Activated B cell treated with CpG ODN at 0.5 μM for 24 hours (primary cell): ENCODE results near the gene TRIM3. TPM values are rescaled to one million over a fixed set of nuclear protein-coding genes. Genes with fewer than 3 reads are reported as not detected.
"Not testable (repeated sequence)": the region's sequence is repeated elsewhere in the genome, so short reads cannot be mapped to it uniquely, and the experiment has no call there.

Experiments
- ATAC-seq: fragments of 200-7000 bp; cut with Tn5 transposase; one replicate; pipeline ENCODE4 v1.10.0; 2021; ENCODE audit warnings: low read depth, mild to moderate bottlenecking, moderate library complexity
- CTCF ChIA-PET: fragments of 350-600 bp; sonication (Branson Sonifier 250); formaldehyde crosslinking; loops from one replicate; lab custom pipeline; 2021; ENCODE audit warnings: antibody characterized with exemption; lab: Charles Lee
- POLR2A ChIA-PET: fragments of 350-600 bp; sonication (Branson Sonifier 250); formaldehyde crosslinking; loops from one replicate; lab custom pipeline; 2021; ENCODE audit warnings: antibody characterized with exemption; lab: Charles Lee
- DNase-seq: peaks from one replicate; pipeline ENCODE4 v3.0.0; 2022
- H3K27ac Mint-ChIP-seq: one replicate; pipeline ENCODE4 v1.8.0; 2020; ENCODE audit warnings: mixed read lengths
- H3K27me3 Mint-ChIP-seq: one replicate; pipeline ENCODE4 v1.8.0; 2021; ENCODE audit warnings: mixed read lengths
- H3K36me3 Mint-ChIP-seq: one replicate; pipeline ENCODE4 v1.8.0; 2021; ENCODE audit warnings: low read depth, mixed read lengths
- H3K4me1 Mint-ChIP-seq: one replicate; pipeline ENCODE4 v1.8.0; 2021; ENCODE audit warnings: mixed read lengths
- H3K4me3 Mint-ChIP-seq: one replicate; pipeline ENCODE4 v1.8.0; 2020; ENCODE audit warnings: mild to moderate bottlenecking, mixed read lengths
- H3K9me3 Mint-ChIP-seq: one replicate; pipeline ENCODE4 v1.8.0; 2020; ENCODE audit warnings: mixed read lengths
- CTCF ChIP-seq: fragments of 200-600 bp; IDR thresholded peaks from one replicate; pipeline ENCODE4 v1.8.0; 2022; ENCODE audit warnings: antibody characterized with exemption, mild to moderate bottlenecking
- intact Hi-C: fragments of 100-400 bp; cut with micrococcal nuclease; formaldehyde crosslinking; loops from one replicate; pipeline ENCODE4 v1.15.1; 2024
- total RNA-seq: library from RNA; stranded (reverse); gene quantifications from 2 replicates; pipeline ENCODE4 v1.2.3, GENCODE V29; 2022

The TRIM3 gene
- 8.3 and 9.0 TPM in 2 replicates for total RNA-seq

- CTCF ChIA-PET, result interaction anchor here (1.2 kb wide), 2 partner anchors 30 to 94 kb away, joined by 3 to 5 read pairs; no protein-coding TSS in a partner anchor
- DNase-seq, result peak; percentile 75
- Mint-ChIP-seq H3K9me3 (no peaks in the 10 kb centered on the region), H3K4me1 (peaks cover 17% of the 10 kb centered on the region), H3K27ac (peak within 1 kb of the TSS; percentile 82), H3K27me3 (no peaks in the 10 kb centered on the region), H3K36me3 (peaks cover 18% of the 10 kb centered on the region), H3K4me3 (peak within 1 kb of the TSS; percentile 86)
- intact Hi-C loops, result loop anchor here (1.0 to 10.0 kb wide), 4 partner anchors 83 to 1039 kb away; partner anchors contain the start of genes FHIP1B, PPFIBP2, SMPD1 and TRIM34
- POLR2A ChIA-PET, result interaction anchor here (0.7 to 2.1 kb wide), 5 partner anchors 8 to 138 kb away, joined by 3 to 10 read pairs (median 4); partner anchors contain the start of genes APBB1, ARFIP2, SMPD1 and TAF10
- ATAC-seq, result peak; percentile 91
- TF ChIP-seq CTCF, result no peak
Measured at GRCh38 chr11:6473451-6474412, at the start of gene TRIM3. TSS of gene TRIM3 (minus strand) at chr11:6473941. CDS start at chr11:6465695, 8,246 bp downstream.

GRCh38 chr11:6523253-6523652 is 49.5 kb upstream of the TRIM3 start:
- DNase-seq (no peak), ATAC-seq (no peak)
- H3K4me3 Mint-ChIP-seq, result no peak overlapping the region
- POLR2A ChIA-PET, result no interaction called here
- H3K27ac Mint-ChIP-seq, result no peak overlapping the region
- H3K27me3 Mint-ChIP-seq, result no peaks in the 10 kb centered on the region
- CTCF ChIA-PET, result no interaction called here
- no peaks in the 10 kb centered on the region for H3K9me3 Mint-ChIP-seq
- H3K36me3 Mint-ChIP-seq, result peaks cover 40% of the 10 kb centered on the region
- H3K4me1 Mint-ChIP-seq, result peaks cover 10% of the 10 kb centered on the region
- intact Hi-C loops, result no loop called here
- TF ChIP-seq CTCF, result no peak

GRCh38 chr11:6521946-6522345 is 48.2 kb upstream of the TRIM3 start:
- H3K4me1 Mint-ChIP-seq, intact Hi-C loops, ATAC-seq, CTCF ChIA-PET, H3K4me3 Mint-ChIP-seq, H3K27me3 Mint-ChIP-seq, DNase-seq, H3K9me3 Mint-ChIP-seq, H3K27ac Mint-ChIP-seq: not testable (repeated sequence)
- POLR2A ChIA-PET, result interaction anchor here (0.6 kb wide), 1 partner anchor 71 kb away, joined by 3 read pairs; no protein-coding TSS in a partner anchor
- peaks cover 47% of the 10 kb centered on the region for H3K36me3 Mint-ChIP-seq

GRCh38 chr11:6520265-6520664 is 46.5 kb upstream of the TRIM3 start:
- ChIA-PET POLR2A (no interaction called here), CTCF (no interaction called here)
- H3K4me3 Mint-ChIP-seq, result no peak overlapping the region
- H3K27me3 Mint-ChIP-seq, result no peaks in the 10 kb centered on the region
- no peaks in the 10 kb centered on the region for H3K9me3 Mint-ChIP-seq
- no peak overlapping the region for H3K27ac Mint-ChIP-seq
- peaks cover 62% of the 10 kb centered on the region for H3K36me3 Mint-ChIP-seq
- H3K4me1 Mint-ChIP-seq, result no peaks in the 10 kb centered on the region
- intact Hi-C loops, result no loop called here
- TF ChIP-seq CTCF, result no peak
- DNase-seq (no peak), ATAC-seq (no peak)

- Mint-ChIP-seq H3K36me3 (peaks cover 72% of the 10 kb centered on the region), H3K27ac (no peak overlapping the region), H3K9me3 (peaks cover 2% of the 10 kb centered on the region), H3K4me3 (no peak overlapping the region), H3K27me3 (no peaks in the 10 kb centered on the region), H3K4me1 (no peaks in the 10 kb centered on the region)
- ChIA-PET POLR2A (no interaction called here), CTCF (no interaction called here)
- no peak for TF ChIP-seq CTCF
- no peak for DNase-seq
- no peak for ATAC-seq
- intact Hi-C loops, result no loop called here
Measured at GRCh38 chr11:6516865-6517264, 43.1 kb upstream of the TRIM3 start.
